ENCODE results near the gene NFE2.
"Not testable (repeated sequence)": the region's sequence is repeated elsewhere in the genome, so short reads cannot be mapped to it uniquely, and the experiment has no call there.

Gene NFE2

DNA sequence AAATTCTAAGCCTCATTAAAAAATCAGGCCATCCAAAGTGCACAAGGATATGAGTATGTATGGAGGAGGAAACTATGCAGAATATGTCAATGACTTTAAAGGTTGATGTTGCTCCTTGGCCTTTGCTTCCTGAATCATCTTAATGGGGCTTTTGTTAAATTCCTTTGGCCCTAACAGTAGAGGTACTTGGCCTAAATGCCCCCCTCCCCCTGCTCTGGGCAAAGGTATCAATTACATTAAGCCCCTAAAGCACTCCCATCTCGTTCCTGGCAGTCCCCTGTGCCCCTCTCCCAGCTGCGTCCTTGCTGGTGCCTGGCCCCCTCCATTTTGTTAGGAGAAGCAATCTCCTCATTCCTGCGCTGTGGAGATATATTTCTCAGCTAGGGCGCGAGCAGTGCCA lies 28.9 kb upstream of the NFE2 start:
- DNase-seq (ENCODE audit: low read depth in 1 of 2, low spot score in 1 of 2), result no peak
- in situ Hi-C loops (cut with HindIII; ENCODE audit: low pct_unique_long_range_greater_than_20kb, low sequenced_read_pairs), result no loop called here
- no peak for TF ChIP-seq JUND (IDR thresholded peaks at IDR 0.05; ENCODE audit: low read depth)

DNA sequence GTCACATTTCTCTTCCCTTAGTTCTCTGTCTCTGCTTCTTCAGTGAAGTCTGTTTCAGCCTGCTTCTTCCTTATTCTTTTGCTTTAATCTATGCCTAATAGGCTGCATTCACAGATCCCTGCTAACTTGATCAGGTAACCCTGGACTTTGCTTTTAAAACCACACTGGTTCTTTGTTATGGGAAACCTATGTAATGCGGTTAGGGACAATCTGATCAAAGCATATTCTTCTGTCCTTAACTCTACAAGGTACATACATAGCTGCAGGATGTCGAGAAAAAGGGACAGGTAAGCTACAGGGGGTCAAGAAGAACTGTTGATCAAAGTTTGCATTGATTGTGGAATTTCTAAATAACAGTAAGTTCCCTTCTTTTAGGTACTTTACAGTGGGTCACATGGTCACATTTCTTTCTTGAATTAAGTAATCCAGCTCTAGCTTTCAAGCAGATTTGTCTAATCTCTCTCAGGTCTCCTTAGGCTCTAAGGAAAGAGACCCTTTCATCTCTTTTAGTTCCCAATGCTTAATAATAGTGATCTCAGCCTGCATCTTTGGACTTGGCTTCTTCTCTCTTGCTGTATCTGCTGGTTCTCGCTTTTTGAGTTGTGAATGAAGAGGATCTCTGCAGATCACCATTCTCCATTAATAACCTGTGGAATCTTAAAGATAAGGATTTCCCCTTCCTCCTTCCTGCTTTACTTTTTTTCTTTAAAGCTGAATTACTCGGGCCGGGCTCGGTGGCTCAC lies 28.0 kb upstream of the NFE2 start:
- TF ChIP-seq JUND (IDR thresholded peaks at IDR 0.05; ENCODE audit: low read depth), result no peak
- in situ Hi-C loops (cut with HindIII; ENCODE audit: low pct_unique_long_range_greater_than_20kb, low sequenced_read_pairs), result no loop called here
- no peak for DNase-seq (ENCODE audit: low read depth in 1 of 2, low spot score in 1 of 2)

DNA sequence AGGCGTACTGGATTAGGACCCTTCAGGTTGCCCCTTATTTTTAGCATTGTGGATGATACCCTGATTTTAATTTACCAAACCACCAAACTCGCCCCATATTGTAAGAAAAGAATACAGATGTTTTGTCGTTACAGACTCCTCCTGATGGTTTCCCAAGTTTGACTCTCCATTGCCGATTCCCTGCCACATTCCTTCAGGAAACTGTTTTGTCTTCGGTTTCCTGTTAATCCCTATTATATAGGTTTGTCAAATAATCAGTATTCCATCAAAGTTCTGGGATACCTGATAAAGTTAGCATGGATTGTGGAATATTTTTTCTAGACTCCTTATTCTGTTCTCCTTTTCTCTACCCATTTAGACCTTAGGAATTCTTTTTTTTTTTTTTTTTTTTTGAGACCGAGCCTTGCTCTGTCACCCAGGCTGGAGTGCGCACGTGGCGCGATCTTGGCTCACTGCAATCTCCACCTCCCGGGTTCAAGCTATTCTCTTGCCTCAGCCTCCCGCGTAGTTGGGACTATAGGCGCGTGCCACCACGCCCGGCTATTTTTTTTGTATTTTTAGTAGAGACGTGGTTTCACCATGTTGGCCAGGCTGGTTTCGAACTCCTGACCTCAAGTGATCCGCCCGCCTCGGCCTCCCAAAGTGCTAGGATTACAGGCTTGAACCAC lies 24.8 kb upstream of the NFE2 start:
- in situ Hi-C loops (cut with HindIII; ENCODE audit: low pct_unique_long_range_greater_than_20kb, low sequenced_read_pairs), result not testable (repeated sequence)
- DNase-seq (ENCODE audit: low read depth in 1 of 2, low spot score in 1 of 2), result peak in 1 of 2 experiments; percentile 18

DNA sequence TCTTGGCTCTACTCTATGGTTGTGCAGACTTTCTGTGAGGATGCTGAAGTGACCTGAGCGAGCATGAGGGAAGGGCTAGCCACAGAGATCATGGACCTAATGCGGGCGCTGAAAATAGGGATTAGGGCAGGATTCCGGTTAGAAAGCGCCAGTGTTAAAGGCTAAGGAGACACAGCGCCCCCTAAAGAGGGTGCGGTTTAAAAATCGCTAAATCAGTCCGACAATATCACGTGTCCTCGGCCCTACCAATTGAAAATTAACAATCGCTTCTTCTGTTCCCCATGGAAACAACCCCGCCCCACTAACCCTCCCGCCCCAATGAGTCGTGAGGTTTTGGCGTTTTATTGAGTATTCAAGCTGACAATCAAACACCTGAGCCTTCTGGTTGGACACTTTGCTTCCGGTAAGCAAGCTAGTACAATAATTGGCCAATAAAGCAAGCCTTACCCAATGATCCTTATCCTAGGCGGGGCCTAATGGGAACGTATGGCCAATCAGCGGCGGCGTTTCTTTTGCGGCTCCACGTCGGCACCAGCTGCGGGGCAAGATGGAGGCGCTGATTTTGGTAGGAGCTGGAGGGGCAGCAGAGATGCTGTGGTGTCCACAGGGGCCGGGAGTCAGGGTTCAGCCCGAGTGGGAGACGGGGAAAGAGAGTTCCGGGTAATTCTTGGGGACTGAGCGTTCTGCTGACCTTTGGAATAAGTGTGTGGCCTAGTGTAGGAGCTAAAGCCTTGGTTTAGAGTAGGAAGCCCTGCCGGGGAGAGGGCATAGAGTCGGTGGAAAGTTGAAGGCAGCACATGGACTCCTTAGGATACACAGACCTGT lies 24.0 kb upstream of the NFE2 start, which contains the start of gene COPZ1:
COPZ1 (plus strand) TSS at position 515 of the 825 bp plus-strand sequence; CDS start at position 548, 33 bp downstream.
- peak; percentile 95 to 100 for DNase-seq (ENCODE audit: low read depth in 1 of 2, low spot score in 1 of 2)
- TF ChIP-seq JUND (IDR thresholded peaks at IDR 0.05; ENCODE audit: low read depth), result no peak
- in situ Hi-C loops (cut with HindIII; ENCODE audit: low pct_unique_long_range_greater_than_20kb, low sequenced_read_pairs), result no loop called here

DNA sequence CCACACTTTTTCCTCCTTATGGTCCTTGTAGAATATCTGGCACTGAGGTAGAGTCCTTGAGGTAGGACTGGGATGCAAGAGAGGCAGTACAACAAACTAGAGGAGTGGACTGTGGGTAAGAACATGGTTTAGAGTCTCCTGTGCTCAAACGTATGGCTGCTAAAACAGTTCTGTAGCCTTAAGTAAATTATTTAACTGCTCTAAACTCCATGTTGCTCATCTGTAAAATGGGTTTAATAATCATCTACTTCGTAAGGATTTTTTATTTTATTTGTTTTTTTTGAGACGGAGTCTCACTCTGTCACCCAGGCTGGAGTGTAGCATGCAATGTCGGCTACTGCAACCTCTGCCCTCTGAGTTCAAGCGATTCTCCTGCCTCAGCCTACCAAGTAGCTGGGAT lies 20.5 kb upstream of the NFE2 start:
- no peak for DNase-seq (ENCODE audit: low read depth in 1 of 2, low spot score in 1 of 2)
- in situ Hi-C loops (cut with HindIII; ENCODE audit: low pct_unique_long_range_greater_than_20kb, low sequenced_read_pairs), result no loop called here
- TF ChIP-seq JUND (IDR thresholded peaks at IDR 0.05; ENCODE audit: low read depth), result no peak

DNA sequence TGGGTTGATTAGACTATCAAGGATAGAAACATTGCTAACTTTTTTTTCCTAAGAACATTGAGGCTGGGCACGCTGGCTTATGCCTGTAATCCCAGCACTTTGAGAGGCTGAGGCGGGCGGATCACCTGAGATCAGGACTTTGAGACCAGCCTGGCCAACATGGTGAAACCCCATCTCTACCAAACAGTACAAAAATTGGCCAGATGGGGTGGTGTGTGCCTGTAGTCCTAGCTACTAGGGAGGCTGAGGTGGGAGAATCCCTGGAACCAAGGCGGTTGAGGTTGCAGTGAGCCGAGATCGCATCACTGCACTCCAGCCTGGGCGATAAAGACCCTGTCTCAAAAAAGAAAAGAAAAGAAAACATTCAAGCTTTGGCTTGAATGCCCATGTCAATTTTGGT lies 11.5 kb upstream of the NFE2 start:
- DNase-seq (ENCODE audit: low read depth in 1 of 2, low spot score in 1 of 2); in situ Hi-C loops (cut with HindIII; ENCODE audit: low pct_unique_long_range_greater_than_20kb, low sequenced_read_pairs): not testable (repeated sequence)

DNA sequence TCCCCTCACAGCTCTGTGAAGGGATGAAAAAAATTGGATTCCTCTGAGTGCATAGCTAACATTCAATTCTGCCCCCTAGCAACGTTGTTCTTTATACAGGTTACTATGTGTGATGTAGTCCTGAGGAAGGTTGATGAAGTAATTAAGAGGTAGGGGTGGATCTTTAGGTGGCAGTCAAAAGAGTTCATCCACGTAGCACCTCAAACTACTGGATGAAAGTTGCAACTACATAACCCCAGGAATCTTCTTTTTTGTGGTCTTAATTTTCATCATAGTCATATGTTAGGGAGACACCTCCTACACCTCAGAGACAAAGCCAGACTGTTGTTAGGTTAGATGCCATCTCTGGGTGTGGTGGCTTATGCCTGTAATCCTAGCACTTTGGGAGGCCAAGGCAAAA lies 10.2 kb upstream of the NFE2 start:
- no peak for DNase-seq (ENCODE audit: low read depth in 1 of 2, low spot score in 1 of 2)
- in situ Hi-C loops (cut with HindIII; ENCODE audit: low pct_unique_long_range_greater_than_20kb, low sequenced_read_pairs), result no loop called here
- TF ChIP-seq JUND (IDR thresholded peaks at IDR 0.05; ENCODE audit: low read depth), result no peak

DNA sequence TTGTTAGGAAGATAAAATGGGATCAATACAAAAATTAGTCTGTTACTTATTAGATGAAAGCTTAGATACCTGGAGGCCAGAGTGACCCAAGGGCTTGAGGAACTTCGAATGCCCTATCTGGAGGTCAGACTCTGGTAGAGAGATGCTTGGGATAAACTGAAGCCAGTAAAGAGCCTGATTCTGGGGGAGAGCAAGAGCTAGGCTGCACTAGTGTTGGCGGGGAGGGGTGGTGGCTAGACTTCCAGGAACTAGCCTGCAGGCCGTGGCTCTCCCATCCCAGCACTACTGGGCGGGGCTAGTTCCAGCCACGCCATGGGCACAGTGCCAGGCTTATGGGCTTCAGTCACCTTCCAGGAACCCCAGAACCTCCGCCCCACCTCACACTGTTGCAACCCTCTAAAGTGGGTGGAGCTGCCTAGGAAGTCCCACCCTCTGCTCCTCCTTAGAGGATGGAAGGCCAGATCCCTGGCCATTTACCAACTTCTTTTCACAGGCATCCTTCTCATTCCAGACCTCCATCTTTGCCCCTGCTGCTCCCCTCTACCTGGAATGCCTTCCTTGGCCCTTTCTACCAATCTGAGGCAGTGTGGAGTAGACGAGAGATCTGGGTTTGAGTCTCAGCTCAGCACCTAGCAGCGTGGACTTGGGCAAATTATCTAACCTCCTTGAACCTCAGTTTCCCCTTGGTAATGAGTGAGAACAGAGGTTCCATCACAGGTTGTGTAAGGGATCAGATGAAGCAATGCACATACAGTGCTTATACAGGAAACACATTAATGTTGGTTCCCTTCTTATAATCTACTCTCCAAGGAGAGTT lies 6.3 kb upstream of the NFE2 start:
- TF ChIP-seq JUND (IDR thresholded peaks at IDR 0.05; ENCODE audit: low read depth), result no peak
- in situ Hi-C loops (cut with HindIII; ENCODE audit: low pct_unique_long_range_greater_than_20kb, low sequenced_read_pairs), result no loop called here
- peak in 1 of 2 experiments; percentile 73 for DNase-seq (ENCODE audit: low read depth in 1 of 2, low spot score in 1 of 2)

DNA sequence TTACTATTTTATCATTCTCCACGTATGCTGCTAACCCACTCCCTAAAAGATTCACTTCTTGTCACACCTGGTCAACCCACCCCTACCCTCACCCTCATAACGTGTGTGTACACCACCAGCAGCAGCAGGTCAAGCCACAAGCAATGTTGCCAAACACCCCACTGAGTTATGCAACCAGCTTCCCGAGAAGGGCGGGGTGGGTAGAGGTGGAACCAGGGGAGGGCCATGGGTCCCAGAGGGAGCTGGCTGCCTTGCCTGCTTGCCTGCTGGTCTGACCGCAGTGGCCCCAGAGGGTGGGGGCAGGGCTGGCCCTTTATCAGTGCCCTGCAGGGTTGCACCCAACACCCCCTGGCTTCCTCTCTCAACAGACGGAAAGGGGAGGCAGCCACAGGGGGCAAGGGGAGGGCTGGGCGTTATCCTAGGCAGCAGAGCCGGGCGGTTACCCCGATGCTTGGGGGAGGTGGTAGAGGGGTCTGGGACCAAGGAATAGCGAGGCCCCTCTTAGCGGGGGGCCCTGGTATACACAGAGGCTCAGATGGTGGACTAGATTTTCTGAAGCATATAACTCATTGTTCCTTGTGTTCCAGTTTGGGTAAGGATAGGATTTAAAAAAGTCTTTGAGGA lies 3.5 kb upstream of the NFE2 start:
- TF ChIP-seq JUND (IDR thresholded peaks at IDR 0.05; ENCODE audit: low read depth), result no peak
- in situ Hi-C loops (cut with HindIII; ENCODE audit: low pct_unique_long_range_greater_than_20kb, low sequenced_read_pairs), result no loop called here
- DNase-seq (ENCODE audit: low read depth in 1 of 2, low spot score in 1 of 2), result peak in 1 of 2 experiments; percentile 66

DNA sequence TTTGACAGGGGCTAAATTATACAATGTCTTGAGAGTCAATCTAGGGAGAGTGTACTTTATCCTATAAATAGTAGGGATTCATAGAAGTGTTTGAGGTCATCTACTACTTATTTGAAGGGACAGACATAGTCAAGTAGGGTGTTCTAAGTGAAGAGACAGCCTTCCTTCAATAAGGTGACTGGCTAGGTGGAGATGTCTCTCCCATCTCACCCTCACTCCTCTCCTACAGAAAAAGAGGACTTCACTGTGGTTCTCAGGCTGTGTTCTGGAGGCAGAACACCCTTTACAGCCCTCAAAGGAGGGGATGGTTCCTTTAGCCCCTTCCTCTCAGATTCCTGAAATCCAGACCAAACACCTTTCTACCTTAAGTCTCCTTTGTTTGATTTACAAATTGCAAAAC lies 2.8 kb upstream of the NFE2 start:
- no peak for TF ChIP-seq JUND (IDR thresholded peaks at IDR 0.05; ENCODE audit: low read depth)
- in situ Hi-C loops (cut with HindIII; ENCODE audit: low pct_unique_long_range_greater_than_20kb, low sequenced_read_pairs), result no loop called here
- DNase-seq (ENCODE audit: low read depth in 1 of 2, low spot score in 1 of 2), result no peak

DNA sequence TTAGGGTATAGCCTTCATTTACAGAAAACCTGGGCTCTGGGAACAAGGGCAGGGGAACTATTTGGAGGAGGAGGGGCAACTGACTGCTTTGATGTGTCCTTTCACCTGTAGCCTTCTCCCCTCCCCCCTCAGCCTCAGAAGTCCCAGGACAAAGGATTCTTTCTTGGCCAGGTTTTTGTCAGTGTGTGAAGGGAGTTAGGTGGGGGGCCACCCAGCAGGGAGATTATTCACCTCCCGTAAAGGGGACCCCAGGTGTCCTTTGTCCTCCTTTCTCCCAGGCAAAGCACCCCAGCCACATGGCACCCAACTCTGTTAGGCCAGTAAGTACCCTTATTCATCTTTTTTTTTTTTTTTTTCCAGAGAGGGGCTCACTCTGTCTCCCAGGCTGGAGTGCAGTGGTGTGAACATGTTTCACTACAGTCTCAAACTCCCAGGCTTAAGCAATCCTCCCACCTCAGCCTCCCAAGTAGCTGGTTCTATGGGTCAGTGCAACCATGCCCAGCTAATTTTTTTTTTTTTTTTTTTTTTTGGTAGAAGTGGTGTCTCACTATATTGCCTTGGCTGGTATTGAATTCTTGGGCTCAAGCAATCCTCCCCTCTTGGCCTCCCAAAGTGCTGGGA lies 723 bp upstream of the NFE2 start:
- in situ Hi-C loops (cut with HindIII; ENCODE audit: low pct_unique_long_range_greater_than_20kb, low sequenced_read_pairs), result no loop called here
- no peak for DNase-seq (ENCODE audit: low read depth in 1 of 2, low spot score in 1 of 2)
- TF ChIP-seq JUND (IDR thresholded peaks at IDR 0.05; ENCODE audit: low read depth), result no peak

Measured in T47D (cell line).